Stimulated activated CD8-positive, alpha-beta memory T cell treated with anti-CD3 and anti-CD28 coated beads, Interleukin-12 subunit alpha, Interleukin-12 subunit beta, amount 100 ng/mL, for 24 hours (primary cell): ENCODE data around the gene CORO1C.

ENCODE experiments used
- DNase-seq: peaks from one replicate; pipeline ENCODE4 v3.0.0-alpha.2; 2020; ENCODE audit errors: extremely low read depth

Gene CORO1C

GRCh38 chr12:108615918-108616317 is 115.4 kb downstream of the CORO1C start:
- DNase-seq = no peak

GRCh38 chr12:108614639-108615038 is 116.7 kb downstream of the CORO1C start:
- DNase-seq = no peak

GRCh38 chr12:108614041-108614440 is 117.3 kb downstream of the CORO1C start:
- no peak for DNase-seq

GRCh38 chr12:108613548-108613947 is 117.8 kb downstream of the CORO1C start:
- no peak for DNase-seq

- no peak for DNase-seq
Observed at GRCh38 chr12:108612788-108613282, 118.5 kb downstream of the CORO1C start.

- DNase-seq = no peak
Observed at GRCh38 chr12:108611884-108612415, 119.4 kb downstream of the CORO1C start.

- DNase-seq = no peak
Observed at GRCh38 chr12:108610856-108611605, 120.3 kb downstream of the CORO1C start.

- no peak for DNase-seq
Observed at GRCh38 chr12:108610336-108610815, 120.9 kb downstream of the CORO1C start.

GRCh38 chr12:108609537-108610335 is 121.6 kb downstream of the CORO1C start:
- DNase-seq = no peak

GRCh38 chr12:108608616-108609015 is 122.7 kb downstream of the CORO1C start:
- no peak for DNase-seq

GRCh38 chr12:108607981-108608600 is 123.2 kb downstream of the CORO1C start:
- DNase-seq = no peak

- no peak for DNase-seq
Observed at GRCh38 chr12:108606492-108606891, 124.8 kb downstream of the CORO1C start.

GRCh38 chr12:108605690-108606406 is 125.5 kb downstream of the CORO1C start:
- DNase-seq = no peak

GRCh38 chr12:108605000-108605689 is 126.2 kb downstream of the CORO1C start:
- no peak for DNase-seq

GRCh38 chr12:108604208-108604941 is 126.9 kb downstream of the CORO1C start:
- DNase-seq = no peak

GRCh38 chr12:108603743-108604142 is 127.6 kb downstream of the CORO1C start:
- no peak for DNase-seq

- no peak for DNase-seq
Observed at GRCh38 chr12:108602976-108603704, 128.2 kb downstream of the CORO1C start.

- no peak for DNase-seq
Observed at GRCh38 chr12:108602209-108602705, 129.1 kb downstream of the CORO1C start.

- DNase-seq = no peak
Observed at GRCh38 chr12:108600702-108601007, 130.7 kb downstream of the CORO1C start.
